HEK293T (cell line): Measurements from ENCODE around the gene CIDEB.

Experiments
- BHLHE40 ChIP-seq: fragments of 450-650 bp; IDR thresholded peaks from 2 replicates; pipeline ENCODE4 v1.6.1; 2016; ENCODE audit warnings: mild to moderate bottlenecking, moderate library complexity, borderline replicate concordance
- FOXM1 ChIP-seq: fragments of 450-650 bp; IDR thresholded peaks from 2 replicates; pipeline ENCODE4 v1.6.1; 2017; ENCODE audit warnings: mild to moderate bottlenecking, borderline replicate concordance
- SUZ12 ChIP-seq: fragments of 450-650 bp; IDR thresholded peaks from 2 replicates; pipeline ENCODE4 v1.6.1; 2016; ENCODE audit warnings: mild to moderate bottlenecking

GRCh38 chr14:24260780-24261157 is 47.0 kb downstream of the CIDEB start:
- TF ChIP-seq FOXM1 (no peak), BHLHE40 (no peak), SUZ12 (no peak)
